Heart left ventricle (tissue), 13 donors: ENCODE results near the gene ITGAE.

Source experiments
- POLR2A ChIP-seq, 2 donors: fragments of 450-650 bp; IDR thresholded peaks; one replicate each; pipeline ENCODE4 v1.6.1; 2017; ENCODE audit warnings: antibody characterized with exemption in 2 of 2, mild to moderate bottlenecking in 2 of 2, moderate library complexity in 2 of 2
- TF ChIP-seq, protein P1 (sequence below), 12 donors: fragments of 200-600 bp; sonication (generic) in 4 of 12; IDR thresholded peaks; one replicate each; pipeline versions ENCODE4 v1.5.0 to v1.8.0; 2018 to 2022; ENCODE audit warnings: antibody characterized with exemption in 12 of 12, mild to moderate bottlenecking in 5 of 12
- donor health status: ischemic (EF 13 %, LVEDD 7.1; RV severe dilation, severe dysfunction).
- donor health status: DM: no; HTN: yes; CAD: no.
- donor health status: DM: no; HTN: no; CAD: no.
- donor health status: ischemic (EF 25% LVEDD 6.9; RV normal size, moderate dysfunction).
- donor health status: ischemic (EF 25% LVEDD 5.7; RV mildly dilated, moderate dysfunction).
- donor health status: ischemic (EF 35%, LVEDD 5.7; RV mildly dilated, moderate dysfunction).
- donor health status: nonischemic (EF 11% LVEDD 7.7; RV severe dilation, severe dysfunction).
- donor health status: DM: yes; HTN: yes; CAD: no.
- donor health status: PGD.
- donor health status: ischemic (EF 29% LVEDD 5.4; RV normal size, mild dysfunction).
- donor health status: nonischemic (EF 23%, LVEDD 6.1; RV moderate dilation, normal function).

DNA sequence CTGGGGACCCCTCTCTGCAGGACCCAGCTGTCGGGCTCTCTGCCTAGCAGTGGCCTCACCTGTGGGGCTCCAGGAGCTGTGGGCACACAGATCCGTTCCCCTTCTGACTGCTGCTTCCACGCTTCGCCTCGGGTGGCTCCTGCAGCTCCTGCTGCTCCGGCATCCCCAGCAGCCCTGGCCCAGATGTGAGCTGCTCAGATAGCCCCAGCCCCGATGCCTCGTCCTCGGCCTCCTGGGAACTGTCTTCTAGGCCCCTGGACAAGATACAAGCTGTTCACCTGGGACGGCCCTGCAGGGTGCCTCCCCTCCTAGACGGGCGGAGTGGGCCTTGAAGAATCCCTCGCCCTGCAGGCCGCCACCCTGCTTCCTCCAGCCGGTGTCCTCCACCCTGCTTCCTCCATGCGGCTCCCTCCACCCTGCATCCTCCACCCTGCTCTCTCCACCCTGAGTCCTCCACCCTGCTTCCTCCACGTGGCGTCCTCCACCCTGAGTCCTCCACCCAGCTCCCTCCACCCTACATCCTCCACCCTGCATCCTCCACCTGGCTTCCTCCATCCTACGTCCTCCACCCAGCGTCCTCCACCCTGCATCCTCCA is 121.4 kb downstream of the ITGAE start:
- TF ChIP-seq, protein P1, sequence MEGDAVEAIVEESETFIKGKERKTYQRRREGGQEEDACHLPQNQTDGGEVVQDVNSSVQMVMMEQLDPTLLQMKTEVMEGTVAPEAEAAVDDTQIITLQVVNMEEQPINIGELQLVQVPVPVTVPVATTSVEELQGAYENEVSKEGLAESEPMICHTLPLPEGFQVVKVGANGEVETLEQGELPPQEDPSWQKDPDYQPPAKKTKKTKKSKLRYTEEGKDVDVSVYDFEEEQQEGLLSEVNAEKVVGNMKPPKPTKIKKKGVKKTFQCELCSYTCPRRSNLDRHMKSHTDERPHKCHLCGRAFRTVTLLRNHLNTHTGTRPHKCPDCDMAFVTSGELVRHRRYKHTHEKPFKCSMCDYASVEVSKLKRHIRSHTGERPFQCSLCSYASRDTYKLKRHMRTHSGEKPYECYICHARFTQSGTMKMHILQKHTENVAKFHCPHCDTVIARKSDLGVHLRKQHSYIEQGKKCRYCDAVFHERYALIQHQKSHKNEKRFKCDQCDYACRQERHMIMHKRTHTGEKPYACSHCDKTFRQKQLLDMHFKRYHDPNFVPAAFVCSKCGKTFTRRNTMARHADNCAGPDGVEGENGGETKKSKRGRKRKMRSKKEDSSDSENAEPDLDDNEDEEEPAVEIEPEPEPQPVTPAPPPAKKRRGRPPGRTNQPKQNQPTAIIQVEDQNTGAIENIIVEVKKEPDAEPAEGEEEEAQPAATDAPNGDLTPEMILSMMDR (IDR thresholded peaks at IDR 0.05): no peak
- no peak for TF ChIP-seq POLR2A (IDR thresholded peaks at IDR 0.05)
